Measurements from ENCODE around the gene RSPO1. TPM values are rescaled to one million over a fixed set of nuclear protein-coding genes. Genes with fewer than 3 reads are reported as not detected.

Gene RSPO1
- total RNA-seq, 4 donors from 2014 or later, result 0.53 TPM; not detected in 3

DNA sequence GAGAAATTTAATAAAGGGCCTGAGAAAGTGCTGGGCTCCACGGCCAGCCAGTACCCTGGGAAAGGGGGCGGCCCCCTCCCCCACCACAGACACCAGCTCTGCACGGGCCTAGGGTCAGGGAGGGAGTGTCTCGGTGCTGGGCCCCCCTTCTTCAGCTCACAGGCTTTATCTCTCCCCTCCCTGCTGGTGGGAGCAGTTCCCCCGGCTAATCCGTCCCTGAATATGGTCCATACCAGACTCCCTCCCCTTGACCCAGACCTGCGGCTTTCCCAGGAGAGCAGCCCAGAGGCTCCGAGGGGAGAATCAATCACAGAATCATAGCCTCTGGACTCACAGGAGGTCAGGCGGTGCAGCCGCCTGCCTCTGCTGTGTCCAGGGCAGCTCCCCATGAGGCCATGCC lies 26.0 kb upstream of the RSPO1 start:
- TF ChIP-seq, protein P1, sequence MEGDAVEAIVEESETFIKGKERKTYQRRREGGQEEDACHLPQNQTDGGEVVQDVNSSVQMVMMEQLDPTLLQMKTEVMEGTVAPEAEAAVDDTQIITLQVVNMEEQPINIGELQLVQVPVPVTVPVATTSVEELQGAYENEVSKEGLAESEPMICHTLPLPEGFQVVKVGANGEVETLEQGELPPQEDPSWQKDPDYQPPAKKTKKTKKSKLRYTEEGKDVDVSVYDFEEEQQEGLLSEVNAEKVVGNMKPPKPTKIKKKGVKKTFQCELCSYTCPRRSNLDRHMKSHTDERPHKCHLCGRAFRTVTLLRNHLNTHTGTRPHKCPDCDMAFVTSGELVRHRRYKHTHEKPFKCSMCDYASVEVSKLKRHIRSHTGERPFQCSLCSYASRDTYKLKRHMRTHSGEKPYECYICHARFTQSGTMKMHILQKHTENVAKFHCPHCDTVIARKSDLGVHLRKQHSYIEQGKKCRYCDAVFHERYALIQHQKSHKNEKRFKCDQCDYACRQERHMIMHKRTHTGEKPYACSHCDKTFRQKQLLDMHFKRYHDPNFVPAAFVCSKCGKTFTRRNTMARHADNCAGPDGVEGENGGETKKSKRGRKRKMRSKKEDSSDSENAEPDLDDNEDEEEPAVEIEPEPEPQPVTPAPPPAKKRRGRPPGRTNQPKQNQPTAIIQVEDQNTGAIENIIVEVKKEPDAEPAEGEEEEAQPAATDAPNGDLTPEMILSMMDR (IDR thresholded peaks at IDR 0.05 in 4 of 5, conservative IDR thresholded peaks at IDR 0.05 in 1 of 5), result no peak
- TF ChIP-seq POLR2A (IDR thresholded peaks at IDR 0.05), result no peak
- DNase-seq, result no peak
- no peak for ATAC-seq
- in situ Hi-C loops (cut with MboI; ENCODE audit: low sequenced_read_pairs in 4 of 4) (no loop called here), intact Hi-C loops (cut with DNase I; ENCODE audit: low total_unique reads) (no loop called here)
- no peaks in the 10 kb centered on the region for H3K4me1 ChIP-seq
- H3K4me3 ChIP-seq, result no peak overlapping the region
- H3K36me3 ChIP-seq, result no peaks in the 10 kb centered on the region
- peaks cover 9 to 13% (median 11%) of the 10 kb centered on the region in 3 donors for H3K27me3 ChIP-seq
- H3K9me3 ChIP-seq, result no peaks in the 10 kb centered on the region
- H3K27ac ChIP-seq, result no peak overlapping the region

DNA sequence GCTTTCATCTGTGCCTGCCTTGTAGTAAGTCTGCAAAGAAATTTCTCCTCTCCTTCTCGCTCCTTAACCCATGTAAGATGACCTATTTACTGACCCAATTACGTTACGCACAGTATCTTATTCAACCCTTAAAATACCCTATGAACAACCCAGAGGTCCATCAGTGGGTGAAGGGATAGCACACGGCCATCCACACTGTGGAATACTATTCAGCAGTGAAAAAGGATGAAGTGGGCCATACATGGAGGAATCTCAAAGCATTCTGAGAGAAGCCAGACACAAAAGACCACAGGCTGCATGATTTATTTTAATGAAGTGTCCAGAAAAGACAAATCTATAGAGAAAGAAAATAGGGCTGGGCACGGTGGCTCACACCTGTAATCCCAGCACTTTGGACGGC lies 23.8 kb upstream of the RSPO1 start:
- H3K9me3 ChIP-seq, result no peaks in the 10 kb centered on the region
- in situ Hi-C loops (cut with MboI; ENCODE audit: low sequenced_read_pairs in 4 of 4) (no loop called here), intact Hi-C loops (cut with DNase I; ENCODE audit: low total_unique reads) (no loop called here)
- DNase-seq, result no peak
- no peak for TF ChIP-seq POLR2A (IDR thresholded peaks at IDR 0.05)
- TF ChIP-seq, protein P1 (IDR thresholded peaks at IDR 0.05 in 4 of 5, conservative IDR thresholded peaks at IDR 0.05 in 1 of 5), result no peak
- ATAC-seq, result no peak
- H3K27me3 ChIP-seq, result peaks cover 9 to 13% (median 11%) of the 10 kb centered on the region in 3 donors
- H3K36me3 ChIP-seq, result no peaks in the 10 kb centered on the region
- H3K27ac ChIP-seq, result no peak overlapping the region
- no peaks in the 10 kb centered on the region for H3K4me1 ChIP-seq
- H3K4me3 ChIP-seq, result no peak overlapping the region

- Histone ChIP-seq H3K4me3 (no peak overlapping the region), H3K4me1 (no peaks in the 10 kb centered on the region), H3K27me3 (peaks cover 9 to 13% (median 11%) of the 10 kb centered on the region in 3 donors), H3K27ac (no peak overlapping the region), H3K9me3 (no peaks in the 10 kb centered on the region), H3K36me3 (no peaks in the 10 kb centered on the region)
- intact Hi-C loops (cut with DNase I; ENCODE audit: low total_unique reads), result no loop called here
- TF ChIP-seq, protein P1 (IDR thresholded peaks at IDR 0.05 in 4 of 5, conservative IDR thresholded peaks at IDR 0.05 in 1 of 5), result no peak
- no peak for TF ChIP-seq POLR2A (IDR thresholded peaks at IDR 0.05)
- no peak for ATAC-seq
- in situ Hi-C loops (cut with MboI; ENCODE audit: low sequenced_read_pairs in 4 of 4), result no loop called here
- no peak for DNase-seq
Observed at GRCh38 chr1:37657620-37658412, 23.1 kb upstream of the RSPO1 start.

DNA sequence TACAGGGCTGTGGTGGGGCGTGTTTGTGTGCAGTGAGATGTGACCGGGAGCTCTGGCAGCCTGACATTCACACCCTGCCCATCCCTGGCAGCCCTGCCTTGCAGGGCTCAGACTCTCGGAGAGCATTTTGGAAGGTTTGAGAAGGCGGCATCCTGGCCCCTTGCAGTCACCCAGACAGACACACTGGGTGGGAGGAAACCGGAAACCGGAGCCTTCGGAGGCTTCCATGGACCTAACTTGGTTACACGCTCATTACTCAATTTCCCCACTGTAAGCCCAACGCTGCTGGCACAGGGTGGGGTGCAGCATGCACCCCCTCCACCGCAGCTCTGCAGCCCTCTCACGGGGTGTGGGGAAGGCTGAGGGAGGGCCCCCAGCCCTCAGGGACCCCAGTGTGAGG lies 22.2 kb upstream of the RSPO1 start:
- in situ Hi-C loops (cut with MboI; ENCODE audit: low sequenced_read_pairs in 4 of 4) (no loop called here), intact Hi-C loops (cut with DNase I; ENCODE audit: low total_unique reads) (no loop called here)
- Histone ChIP-seq H3K4me1 (no peaks in the 10 kb centered on the region), H3K27me3 (peaks cover 9 to 13% (median 11%) of the 10 kb centered on the region in 3 donors), H3K36me3 (no peaks in the 10 kb centered on the region), H3K27ac (no peak overlapping the region), H3K9me3 (no peaks in the 10 kb centered on the region), H3K4me3 (no peak overlapping the region)
- TF ChIP-seq, protein P1 (IDR thresholded peaks at IDR 0.05 in 4 of 5, conservative IDR thresholded peaks at IDR 0.05 in 1 of 5), result no peak
- TF ChIP-seq POLR2A (IDR thresholded peaks at IDR 0.05), result no peak
- DNase-seq, result no peak
- ATAC-seq, result no peak
